Measurements from ENCODE around the gene JCHAIN. TPM values are rescaled to one million over a fixed set of nuclear protein-coding genes. Genes with fewer than 3 reads are reported as not detected.

Gene JCHAIN
- total and polyA plus RNA-seq, 2 of the 4 experiments (the other 2 are of a cell fraction), result 0.72 to 0.86 TPM

- H4K91ac ChIP-seq (ENCODE audit: insufficient read depth, low read depth, low read length), result no peak overlapping the region
- H3K4me2 ChIP-seq (ENCODE audit: low read depth, low read length), result no peak overlapping the region
- ChIA-PET POLR2A (ENCODE audit: unreplicated experiment) (no interaction called here), CTCF (interaction anchor here (0.7 kb wide), 1 partner anchor 33 kb away, joined by 3 read pairs; no protein-coding TSS in a partner anchor)
- H2BK20ac ChIP-seq (ENCODE audit: low read depth, low read length), result no peak overlapping the region
- TF ChIP-seq NFE2L2 (IDR thresholded peaks at IDR 0.05; ENCODE audit: low read depth, low read length), result peak; percentile 77
- no peak for TF ChIP-seq POLR2A (IDR thresholded peaks at IDR 0.05; ENCODE audit: low read depth, low read length)
- no TSS peak for BruUV-seq (replicated peaks)
- no peaks in the 10 kb centered on the region for H4K20me1 ChIP-seq (ENCODE audit: insufficient read depth, low read length)
- no peaks in the 10 kb centered on the region for H3K36me3 ChIP-seq (ENCODE audit: control insufficient read depth, insufficient read depth, low read length)
- H2AFZ ChIP-seq (replicated peaks; ENCODE audit: low read length, poor library complexity), result no peak overlapping the region
- no peak overlapping the region for H2AK9ac ChIP-seq (replicated peaks; ENCODE audit: low read depth, low read length, poor library complexity)
- no peaks in the 10 kb centered on the region for H3K4me1 ChIP-seq (ENCODE audit: control insufficient read depth, insufficient read depth, low read length)
- H3K56ac ChIP-seq (ENCODE audit: extremely low read depth, insufficient read depth, low read length), result no peak overlapping the region
- no peak overlapping the region for H4K8ac ChIP-seq (ENCODE audit: low read depth in 2 of 2, low read length in 2 of 2)
- no peaks in the 10 kb centered on the region for H3K27me3 ChIP-seq (ENCODE audit: control insufficient read depth, insufficient read depth, low read length)
- H3K14ac ChIP-seq (replicated peaks; ENCODE audit: low read depth, low read length), result no peak overlapping the region
- no peak overlapping the region for H2BK15ac ChIP-seq (ENCODE audit: low read depth, low read length)
- H3K79me1 ChIP-seq (ENCODE audit: low read depth in 1 of 2, low read length in 2 of 2), result no peaks in the 10 kb centered on the region
- in situ Hi-C loops (cut with MboI; ENCODE audit: low sequenced_read_pairs), result loop anchor here (25.0 kb wide), 1 partner anchor 935 kb away; no protein-coding TSS in a partner anchor
- no peak overlapping the region for H3K4me3 ChIP-seq (ENCODE audit: insufficient read depth, low read depth, low read length)
- WGBS, 2 experiments (ENCODE audit: extremely low coverage in 2 of 2, insufficient read length in 1 of 2), result no CpG with 5 or more reads among the region's 1 CpG
- H3K18ac ChIP-seq (ENCODE audit: low read depth, low read length), result no peak overlapping the region; the same call in 1 of the 2 replicates
- dilution Hi-C loops (cut with HindIII; ENCODE audit: low sequenced_read_pairs, unreplicated experiment), result no loop called here
- no peak for DNase-seq
- no peak overlapping the region for H3K4ac ChIP-seq (ENCODE audit: low read depth, low read length)
- no peak for ATAC-seq (ENCODE audit: low read depth)
- intact Hi-C loops (cut with micrococcal nuclease), result no loop called here
- no peak overlapping the region for H2BK5ac ChIP-seq (ENCODE audit: low read depth, low read length, poor library complexity, severe bottlenecking)
- no peaks in the 10 kb centered on the region for H3K9me1 ChIP-seq (ENCODE audit: insufficient read depth, low read length)
- no peak overlapping the region for H3K27ac ChIP-seq (ENCODE audit: insufficient read depth, low read length)
- H4K5ac ChIP-seq (ENCODE audit: low read depth, low read length), result no peak overlapping the region
- H3K9ac ChIP-seq (ENCODE audit: low read depth, low read length), result no peak overlapping the region
- no peak overlapping the region for H2BK120ac ChIP-seq (ENCODE audit: low read depth, low read length)
- H3K23ac ChIP-seq (ENCODE audit: low read depth, low read length), result no peak overlapping the region
- H3K9me3 ChIP-seq (ENCODE audit: control insufficient read depth, insufficient read depth, low read length), result no peaks in the 10 kb centered on the region
- no peak overlapping the region for H2AK5ac ChIP-seq (ENCODE audit: low read depth, low read length)
Observed at GRCh38 chr4:70627620-70628019, 38.7 kb downstream of the JCHAIN start.

All from IMR-90 (cell line).